Esophagus (tissue), 2 donors: ENCODE measurements around the gene SMNDC1. TPM values are rescaled to one million over a fixed set of nuclear protein-coding genes. Genes with fewer than 3 reads are reported as not detected.
"Not testable (repeated sequence)": the region's sequence is repeated elsewhere in the genome, so short reads cannot be mapped to it uniquely, and the experiment has no call there.

Experiments
- H3K27ac ChIP-seq, 2 donors: one replicate each; pipeline ENCODE4 v1.5.1; 2013; ENCODE audit warnings: low read depth in 2 of 2, mild to moderate bottlenecking in 2 of 2, inconsistent platforms in 1 of 2, low read length in 1 of 2, moderate library complexity in 1 of 2
- H3K27me3 ChIP-seq, 2 donors: one replicate each; pipeline ENCODE4 v1.6.1; 2013; ENCODE audit warnings: low read length in 2 of 2, control low read depth in 1 of 2, mild to moderate bottlenecking in 1 of 2; ENCODE audit not compliant: insufficient read depth in 2 of 2, control insufficient read depth in 1 of 2
- H3K36me3 ChIP-seq, 2 donors: one replicate each; pipeline ENCODE4 v1.6.1; 2013; ENCODE audit warnings: low read length in 1 of 2; ENCODE audit not compliant: control insufficient read depth in 2 of 2, insufficient read depth in 2 of 2
- H3K4me1 ChIP-seq, 2 donors: one replicate each; pipeline ENCODE4 v1.6.1; 2013; ENCODE audit warnings: low read length in 1 of 2; ENCODE audit not compliant: control insufficient read depth in 2 of 2, insufficient read depth in 2 of 2
- H3K4me3 ChIP-seq, 2 donors: one replicate each; pipeline ENCODE4 v1.5.1; 2013; ENCODE audit warnings: low read length in 2 of 2, mild to moderate bottlenecking in 2 of 2, low read depth in 1 of 2, moderate library complexity in 1 of 2
- H3K9me3 ChIP-seq, 2 donors: one replicate each; pipeline ENCODE4 v1.6.1; 2013; ENCODE audit warnings: mild to moderate bottlenecking in 2 of 2, low read depth in 1 of 2, low read length in 1 of 2, moderate library complexity in 1 of 2; ENCODE audit not compliant: control insufficient read depth in 2 of 2, insufficient read depth in 1 of 2
- WGBS, 2 donors: extraction: QIAGEN DNeasy Blood & Tissue Kit; methylation state at CpG; one replicate each; pipeline ENCODE4 v1.1.7; 2013; 5-methylcytosine and 5-hydroxymethylcytosine counted together
- polyA plus RNA-seq, 2 donors: library from polyadenylated mRNA; stranded (reverse); fragments of 200-250 nt; gene quantifications; one replicate each; pipeline ENCODE4 v1.2.3, GENCODE V29; 2013
- donor health status: healthy with polysubstance abuse.
- donor health status: Bipolar disorder and iron deficiency.

The SMNDC1 gene
- polyA plus RNA-seq, 2 donors = 7.8 to 11.1 TPM

DNA sequence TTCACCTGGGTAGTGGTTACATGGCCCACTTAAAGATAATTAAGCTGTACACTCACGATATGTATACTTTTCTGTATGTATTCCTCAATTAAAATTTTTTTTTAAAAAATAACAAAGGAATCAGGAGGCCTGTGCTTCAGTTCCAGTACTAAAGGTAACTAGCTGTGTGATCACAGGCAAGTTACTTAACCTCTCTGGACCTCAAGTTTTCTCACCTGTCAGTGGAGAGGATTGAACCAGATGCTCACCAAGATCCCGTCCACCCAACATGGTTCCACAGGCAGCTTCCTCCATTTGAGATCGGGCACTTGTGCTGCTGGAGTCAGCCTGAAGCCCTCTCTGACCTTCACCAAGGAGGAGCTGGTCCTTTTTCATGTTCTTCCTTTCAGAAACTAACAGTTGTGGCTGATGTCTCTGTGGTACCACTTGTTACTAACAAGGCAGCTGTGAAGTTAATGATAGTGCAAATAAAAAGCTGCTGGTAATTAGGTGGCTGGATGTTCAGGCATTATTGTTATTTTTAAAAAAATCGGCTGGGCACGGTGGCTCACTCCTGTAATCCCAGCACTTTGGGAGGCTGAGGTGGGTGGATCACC, 29.4 kb upstream of the SMNDC1 start:
- peaks cover 0 to 10% of the 10 kb centered on the region in 2 donors for H3K9me3 ChIP-seq
- no peaks in the 10 kb centered on the region for H3K36me3 ChIP-seq
- no peak overlapping the region for H3K4me3 ChIP-seq
- H3K27me3 ChIP-seq = no peaks in the 10 kb centered on the region
- no peak overlapping the region for H3K27ac ChIP-seq
- WGBS, 2 donors = 70 to 83% methylated on average over 5 of the region's 5 CpGs
- H3K4me1 ChIP-seq = peaks cover 0 to 8% of the 10 kb centered on the region in 2 donors

DNA sequence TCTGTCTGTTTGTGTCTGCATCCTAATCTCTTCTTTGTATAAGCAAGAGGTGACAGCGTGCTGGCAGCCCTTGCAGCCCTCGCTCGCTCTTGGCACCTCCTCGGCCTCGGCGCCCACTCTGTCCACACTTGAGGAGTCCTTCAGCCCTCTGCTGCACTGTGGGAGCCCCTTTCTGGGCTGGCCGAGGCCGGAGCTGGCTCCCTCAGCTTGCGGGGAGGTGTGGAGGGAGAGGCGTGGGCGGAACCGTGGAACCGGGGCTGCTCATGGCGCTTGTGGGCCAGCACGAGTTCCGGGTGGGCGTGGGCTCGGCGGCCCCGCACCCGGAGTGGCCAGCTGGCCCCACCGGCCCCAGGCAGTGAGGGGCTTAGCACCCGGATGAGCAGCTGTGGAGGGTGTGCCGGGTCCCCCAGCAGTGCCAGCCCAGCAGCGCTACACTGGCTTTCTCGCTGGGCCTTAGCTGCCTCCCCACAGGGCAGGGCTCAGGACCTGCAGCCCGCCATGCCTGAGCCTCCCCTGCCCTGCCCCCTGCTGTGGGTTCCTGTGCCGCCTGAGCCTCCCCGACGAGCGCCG, 26.6 kb upstream of the SMNDC1 start:
- H3K4me1 ChIP-seq, H3K4me3 ChIP-seq, H3K27ac ChIP-seq, H3K27me3 ChIP-seq, H3K36me3 ChIP-seq, H3K9me3 ChIP-seq: not testable (repeated sequence)
- WGBS, 2 donors = 97% methylated on average over 32 of the region's 32 CpGs

DNA sequence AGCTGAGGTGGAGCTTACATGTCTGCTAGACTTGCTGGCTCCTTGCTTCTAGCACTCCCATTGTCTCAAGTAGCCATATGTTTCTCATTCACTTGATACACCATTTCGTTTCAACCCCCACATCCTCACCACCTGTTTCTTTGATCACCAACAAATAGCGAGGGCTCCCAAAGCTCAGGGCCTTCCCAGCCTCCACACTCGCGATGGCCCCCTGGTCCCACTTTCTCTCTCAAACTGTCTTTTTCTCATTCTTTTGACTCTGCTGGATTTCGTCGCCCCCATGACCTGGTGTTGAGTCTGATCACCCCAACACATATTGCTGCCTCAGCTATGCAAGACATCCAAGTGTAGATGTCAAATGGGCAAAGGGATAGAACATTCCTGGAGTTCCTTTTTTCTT, 26.0 kb upstream of the SMNDC1 start:
- Histone ChIP-seq H3K36me3 (no peaks in the 10 kb centered on the region), H3K4me3 (no peak overlapping the region), H3K9me3 (peaks cover 0 to 10% of the 10 kb centered on the region in 2 donors), H3K27me3 (no peaks in the 10 kb centered on the region), H3K4me1 (peaks cover 0 to 2% of the 10 kb centered on the region in 2 donors), H3K27ac (no peak overlapping the region)
- 91 to 93% methylated on average over 6 of the region's 6 CpGs for WGBS, 2 donors

DNA sequence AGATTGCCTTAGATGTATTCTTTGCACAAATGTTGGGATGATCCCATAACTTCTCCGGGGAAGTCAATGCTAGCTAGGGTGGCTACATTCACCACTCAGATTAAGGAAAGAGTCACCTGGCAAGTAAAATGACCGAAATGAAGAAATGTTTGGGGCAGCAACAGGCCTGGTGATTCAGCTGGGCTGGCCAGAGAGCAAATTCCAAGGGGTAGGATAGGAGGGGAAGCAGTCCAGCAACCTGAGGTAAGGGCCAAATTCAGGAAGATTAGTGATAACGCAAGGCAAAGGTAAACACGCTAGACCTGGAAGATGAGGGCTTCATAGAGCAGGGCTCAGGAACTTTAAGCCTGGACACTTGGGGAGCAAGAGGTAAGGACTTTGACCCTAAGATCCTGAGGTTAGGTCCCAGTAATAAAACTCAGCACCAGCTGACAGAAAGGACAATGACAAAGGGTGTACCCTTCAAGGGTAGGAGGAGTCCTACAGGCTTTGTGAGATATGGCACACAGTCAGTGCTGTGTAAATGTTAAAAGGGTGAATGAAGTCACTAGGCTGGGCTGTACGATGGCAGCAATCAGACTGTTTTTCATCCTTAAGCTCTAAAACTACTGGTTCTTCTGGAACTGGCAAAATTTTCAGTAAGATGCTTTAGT, 22.7 kb upstream of the SMNDC1 start:
- Histone ChIP-seq H3K9me3 (peaks cover 0 to 10% of the 10 kb centered on the region in 2 donors), H3K4me1 (no peaks in the 10 kb centered on the region), H3K36me3 (no peaks in the 10 kb centered on the region), H3K4me3 (no peak overlapping the region), H3K27ac (peak overlapping the region in 1 of 2 donors; percentile 28), H3K27me3 (no peaks in the 10 kb centered on the region)
- WGBS, 2 donors = 75 to 88% methylated on average over 5 of the region's 5 CpGs

DNA sequence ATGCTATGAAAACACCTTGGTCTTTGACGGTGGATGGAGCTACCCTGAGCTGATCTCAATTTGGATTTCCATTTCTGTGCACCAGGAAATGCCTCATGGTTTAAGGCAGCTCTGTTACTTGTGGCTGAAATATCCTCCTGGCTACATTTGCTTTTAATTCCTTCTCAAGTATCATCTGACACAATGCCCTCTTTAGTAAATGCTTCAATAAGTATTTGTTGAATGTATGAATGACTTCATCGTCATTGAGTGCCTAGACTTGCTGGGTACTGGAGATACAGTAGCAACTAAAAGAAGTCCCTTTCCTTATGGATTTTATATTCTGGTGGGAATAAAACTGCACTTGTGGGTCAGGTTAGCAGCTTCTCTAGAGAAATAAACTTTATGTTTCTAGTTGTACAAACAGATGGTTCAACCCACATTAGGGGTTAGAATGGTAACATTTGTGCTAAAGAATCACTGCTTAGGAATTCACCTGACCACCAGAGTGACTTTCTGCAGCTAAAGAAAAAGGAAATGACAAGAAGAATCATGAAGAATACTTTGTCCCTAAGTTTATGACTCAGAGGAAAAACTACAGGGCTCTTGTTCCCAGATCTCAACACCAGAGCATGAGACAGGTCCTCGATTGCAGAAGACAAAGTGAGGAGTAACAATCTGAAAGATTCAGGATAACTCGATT, 21.8 kb upstream of the SMNDC1 start:
- WGBS, 2 donors = 77 to 82% methylated on average over 4 of the region's 4 CpGs
- no peaks in the 10 kb centered on the region for H3K27me3 ChIP-seq
- no peak overlapping the region for H3K27ac ChIP-seq
- peaks cover 0 to 9% of the 10 kb centered on the region in 2 donors for H3K9me3 ChIP-seq
- H3K36me3 ChIP-seq = no peaks in the 10 kb centered on the region
- H3K4me1 ChIP-seq = no peaks in the 10 kb centered on the region
- no peak overlapping the region for H3K4me3 ChIP-seq

DNA sequence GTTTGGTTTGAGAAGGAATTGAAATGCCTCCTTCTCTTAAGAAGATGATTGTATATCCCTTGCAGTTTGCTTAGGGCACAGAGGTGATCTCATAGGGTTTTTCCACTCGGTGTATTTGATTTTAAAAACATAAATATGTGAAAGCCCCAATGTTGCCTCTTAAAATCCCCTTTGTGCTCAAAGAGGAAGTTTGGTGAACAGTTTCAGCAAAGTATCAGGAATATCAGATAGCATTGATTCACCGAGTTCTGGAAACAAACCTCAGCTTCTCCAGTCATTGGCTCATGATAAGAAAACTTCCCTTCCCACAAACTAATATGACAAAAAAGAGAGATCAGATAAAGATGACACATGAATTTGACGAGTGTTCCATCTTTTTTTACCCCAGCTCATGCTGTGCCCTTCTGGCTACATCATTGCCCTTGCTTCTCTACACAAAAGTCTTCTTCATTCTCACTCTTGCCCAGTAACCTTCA, 20.1 kb upstream of the SMNDC1 start:
- Histone ChIP-seq H3K4me3 (no peak overlapping the region), H3K4me1 (no peaks in the 10 kb centered on the region), H3K27ac (no peak overlapping the region), H3K36me3 (no peaks in the 10 kb centered on the region), H3K27me3 (no peaks in the 10 kb centered on the region), H3K9me3 (no peaks in the 10 kb centered on the region)
- 30 to 39% methylated on average over 3 of the region's 3 CpGs for WGBS, 2 donors

DNA sequence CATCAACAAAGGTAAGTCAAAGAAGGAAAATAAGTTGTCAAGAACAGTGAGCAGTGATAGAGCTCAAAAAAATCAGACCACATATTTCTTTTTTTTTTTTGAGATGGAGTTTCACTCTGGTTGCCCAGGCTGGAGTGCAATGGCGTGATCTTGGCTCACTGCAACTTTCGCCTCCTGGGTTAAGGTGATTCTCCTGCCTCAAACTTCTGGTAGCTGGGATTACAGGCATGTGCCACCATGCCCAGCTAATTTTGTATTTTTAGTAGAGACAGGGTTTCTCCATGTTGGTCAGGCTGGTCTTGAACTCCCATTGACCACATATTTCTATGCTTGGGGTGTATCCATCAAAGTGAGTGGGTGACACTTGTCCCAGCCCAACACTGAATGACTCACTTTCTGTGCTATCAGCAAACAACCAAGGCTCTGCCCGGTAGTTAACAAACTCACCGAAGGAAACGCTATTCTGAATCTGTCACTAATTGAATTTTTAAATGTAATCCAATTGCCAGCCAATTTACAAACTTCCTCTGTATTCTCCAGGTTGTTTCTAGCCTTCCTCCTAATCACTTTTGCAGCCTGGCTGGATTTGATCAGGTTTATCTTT, 19.6 kb upstream of the SMNDC1 start:
- Histone ChIP-seq H3K27ac (no peak overlapping the region), H3K4me1 (no peaks in the 10 kb centered on the region), H3K4me3 (no peak overlapping the region), H3K9me3 (no peaks in the 10 kb centered on the region), H3K27me3 (no peaks in the 10 kb centered on the region), H3K36me3 (no peaks in the 10 kb centered on the region)
- 59 to 64% methylated on average over 5 of the region's 5 CpGs for WGBS, 2 donors

DNA sequence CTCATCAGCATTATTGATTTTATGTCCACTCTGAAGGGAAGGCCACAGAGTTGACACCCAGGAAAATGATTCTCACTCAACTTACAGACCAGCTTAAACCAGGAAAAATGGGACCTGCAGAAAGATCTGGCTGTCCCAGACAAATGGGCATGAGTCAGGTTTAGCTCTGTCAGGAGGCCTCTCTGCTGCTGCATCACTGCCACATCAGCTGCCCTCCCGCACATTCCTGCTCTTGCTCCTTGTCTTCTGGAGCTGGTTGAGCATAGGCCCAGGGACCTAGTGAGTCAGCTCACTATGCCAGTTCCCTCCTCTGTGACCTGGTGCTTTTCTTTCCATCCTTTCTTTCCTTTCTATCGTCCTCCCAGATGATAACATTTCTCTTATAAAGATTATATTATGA, 18.8 kb upstream of the SMNDC1 start:
- H3K4me3 ChIP-seq = no peak overlapping the region
- H3K36me3 ChIP-seq = no peaks in the 10 kb centered on the region
- no peaks in the 10 kb centered on the region for H3K27me3 ChIP-seq
- no peaks in the 10 kb centered on the region for H3K4me1 ChIP-seq
- no peaks in the 10 kb centered on the region for H3K9me3 ChIP-seq
- 71 to 77% methylated on average over 2 of the region's 2 CpGs for WGBS, 2 donors
- H3K27ac ChIP-seq = no peak overlapping the region

DNA sequence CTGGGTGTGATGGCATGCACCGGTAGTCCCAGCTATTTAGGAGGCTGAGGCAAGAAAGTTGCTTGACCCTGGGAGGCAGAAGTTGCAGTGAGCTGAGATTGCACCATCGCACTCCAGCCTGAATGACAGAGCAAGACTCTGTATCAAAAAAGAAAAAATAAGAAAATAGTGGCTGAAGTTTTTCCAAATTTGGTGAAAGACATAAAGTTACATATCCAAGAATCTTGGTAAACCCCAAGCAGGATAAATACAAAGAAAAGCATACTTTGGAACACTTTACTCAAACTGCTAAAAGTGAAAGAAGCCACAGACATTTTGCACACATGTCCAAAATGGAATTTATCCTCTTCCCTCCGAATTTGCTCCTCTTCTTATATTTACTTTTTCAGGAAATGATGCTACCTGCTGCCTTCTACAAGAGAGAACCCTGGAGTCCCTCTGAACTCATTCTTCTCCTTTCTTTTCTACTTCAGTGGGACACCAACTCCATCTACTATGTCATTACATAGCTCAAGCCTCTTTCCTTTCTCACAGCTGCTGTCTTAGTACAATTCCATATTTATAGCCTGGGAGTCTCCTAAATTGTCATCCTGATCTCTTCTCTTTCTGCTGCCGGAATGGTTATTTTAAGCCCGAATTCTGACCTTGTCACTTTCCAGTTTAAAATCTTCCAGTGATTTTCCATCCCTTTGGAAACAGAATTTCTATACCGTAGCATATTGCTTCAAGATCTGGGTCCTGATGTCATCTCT, 17.3 kb upstream of the SMNDC1 start:
- H3K27me3 ChIP-seq = no peaks in the 10 kb centered on the region
- no peak overlapping the region for H3K27ac ChIP-seq
- no peak overlapping the region for H3K4me3 ChIP-seq
- H3K36me3 ChIP-seq = no peaks in the 10 kb centered on the region
- WGBS, 2 donors = 85 to 87% methylated on average over 6 of the region's 6 CpGs
- H3K9me3 ChIP-seq = no peaks in the 10 kb centered on the region
- H3K4me1 ChIP-seq = no peaks in the 10 kb centered on the region
